Measurements from ENCODE around the gene FNDC3B. TPM values are rescaled to one million over a fixed set of nuclear protein-coding genes. Genes with fewer than 3 reads are reported as not detected.

The FNDC3B gene
- total RNA-seq, 1 donor from 2014 or later = 68.5 TPM

GRCh38 chr3:172411478-172411947 is 372.1 kb downstream of the FNDC3B start:
- intact Hi-C loops (cut with DNase I) = no loop called here
- no peak overlapping the region for H3K4me3 ChIP-seq
- no peak overlapping the region for H3K27ac ChIP-seq
- no peaks in the 10 kb centered on the region for H3K27me3 ChIP-seq
- TF ChIP-seq POLR2AphosphoS5 (IDR thresholded peaks at IDR 0.05; ENCODE audit: insufficient read depth in 1 of 2, low read depth in 1 of 2) = no peak
- TF ChIP-seq CTCF (IDR thresholded peaks at IDR 0.05) = no peak
- no peak for TF ChIP-seq POLR2A (IDR thresholded peaks at IDR 0.05)
- H3K9me3 ChIP-seq = no peaks in the 10 kb centered on the region
- DNase-seq (ENCODE audit: extremely low spot score in 2 of 2) = no peak
- H3K36me3 ChIP-seq = no peaks in the 10 kb centered on the region
- no peaks in the 10 kb centered on the region for H3K4me1 ChIP-seq

- no peak overlapping the region for H3K27ac ChIP-seq
- TF ChIP-seq POLR2AphosphoS5 (IDR thresholded peaks at IDR 0.05; ENCODE audit: insufficient read depth in 1 of 2, low read depth in 1 of 2) (no peak), CTCF (IDR thresholded peaks at IDR 0.05) (no peak), POLR2A (IDR thresholded peaks at IDR 0.05) (no peak)
- H3K4me3 ChIP-seq = no peak overlapping the region
- DNase-seq (ENCODE audit: extremely low spot score in 2 of 2) = no peak
- intact Hi-C loops (cut with DNase I) = no loop called here
- no peaks in the 10 kb centered on the region for H3K36me3 ChIP-seq
- no peaks in the 10 kb centered on the region for H3K9me3 ChIP-seq
- no peaks in the 10 kb centered on the region for H3K4me1 ChIP-seq
- H3K27me3 ChIP-seq = no peaks in the 10 kb centered on the region
Measured at GRCh38 chr3:172415323-172415722, 375.9 kb downstream of the FNDC3B start.

GRCh38 chr3:172437713-172438112 is 398.3 kb downstream of the FNDC3B start:
- intact Hi-C loops (cut with DNase I) = no loop called here
- no peak for TF ChIP-seq POLR2AphosphoS5 (IDR thresholded peaks at IDR 0.05; ENCODE audit: insufficient read depth in 1 of 2, low read depth in 1 of 2)
- TF ChIP-seq CTCF (IDR thresholded peaks at IDR 0.05) = no peak
- no peak for DNase-seq (ENCODE audit: extremely low spot score in 2 of 2)

GRCh38 chr3:172438186-172438585 is 398.8 kb downstream of the FNDC3B start:
- Histone ChIP-seq H3K4me3 (no peak overlapping the region), H3K9me3 (no peaks in the 10 kb centered on the region), H3K27ac (no peak overlapping the region), H3K27me3 (no peaks in the 10 kb centered on the region), H3K36me3 (no peaks in the 10 kb centered on the region), H3K4me1 (no peaks in the 10 kb centered on the region)
- intact Hi-C loops (cut with DNase I) = no loop called here
- TF ChIP-seq CTCF (IDR thresholded peaks at IDR 0.05) (no peak), POLR2AphosphoS5 (IDR thresholded peaks at IDR 0.05; ENCODE audit: insufficient read depth in 1 of 2, low read depth in 1 of 2) (no peak), POLR2A (IDR thresholded peaks at IDR 0.05) (no peak)
- no peak for DNase-seq (ENCODE audit: extremely low spot score in 2 of 2)

More at GRCh38 chr3:172437713-172438112, 398.3 kb downstream of the FNDC3B start:
- no peaks in the 10 kb centered on the region for H3K9me3 ChIP-seq
- no peak overlapping the region for H3K4me3 ChIP-seq
- H3K4me1 ChIP-seq = no peaks in the 10 kb centered on the region
- no peak overlapping the region for H3K27ac ChIP-seq
- no peaks in the 10 kb centered on the region for H3K36me3 ChIP-seq
- no peaks in the 10 kb centered on the region for H3K27me3 ChIP-seq

GRCh38 chr3:172441581-172441980 is 402.2 kb downstream of the FNDC3B start:
- H3K4me1 ChIP-seq = no peaks in the 10 kb centered on the region
- intact Hi-C loops (cut with DNase I) = no loop called here
- H3K4me3 ChIP-seq = no peak overlapping the region
- no peaks in the 10 kb centered on the region for H3K27me3 ChIP-seq
- no peaks in the 10 kb centered on the region for H3K36me3 ChIP-seq
- TF ChIP-seq POLR2A (IDR thresholded peaks at IDR 0.05) (no peak), CTCF (IDR thresholded peaks at IDR 0.05) (no peak), POLR2AphosphoS5 (IDR thresholded peaks at IDR 0.05; ENCODE audit: insufficient read depth in 1 of 2, low read depth in 1 of 2) (no peak)
- H3K27ac ChIP-seq = no peak overlapping the region
- DNase-seq (ENCODE audit: extremely low spot score in 2 of 2) = no peak
- H3K9me3 ChIP-seq = no peaks in the 10 kb centered on the region

Measured in vagina (tissue), 2 donors.